ENCODE measurements around the gene RGPD4.

The RGPD4 gene

GRCh38 chr2:107804608-107805498, 21.8 kb upstream of the RGPD4 start:
- TF ChIP-seq SIN3A (IDR thresholded peaks at IDR 0.05; ENCODE audit: borderline replicate concordance, insufficient read depth, low read length) (no peak), POLR2AphosphoS5 (IDR thresholded peaks at IDR 0.05; ENCODE audit: low read depth, low read length) (no peak), TAF1 (IDR thresholded peaks at IDR 0.05; ENCODE audit: borderline replicate concordance, insufficient read depth, low read length) (no peak), FOXP2 (optimal IDR thresholded peaks at IDR 0.05; ENCODE audit: borderline replicate concordance, extremely low read depth, extremely low read length, insufficient read depth) (no peak)
- TF ChIP-seq, protein P1, sequence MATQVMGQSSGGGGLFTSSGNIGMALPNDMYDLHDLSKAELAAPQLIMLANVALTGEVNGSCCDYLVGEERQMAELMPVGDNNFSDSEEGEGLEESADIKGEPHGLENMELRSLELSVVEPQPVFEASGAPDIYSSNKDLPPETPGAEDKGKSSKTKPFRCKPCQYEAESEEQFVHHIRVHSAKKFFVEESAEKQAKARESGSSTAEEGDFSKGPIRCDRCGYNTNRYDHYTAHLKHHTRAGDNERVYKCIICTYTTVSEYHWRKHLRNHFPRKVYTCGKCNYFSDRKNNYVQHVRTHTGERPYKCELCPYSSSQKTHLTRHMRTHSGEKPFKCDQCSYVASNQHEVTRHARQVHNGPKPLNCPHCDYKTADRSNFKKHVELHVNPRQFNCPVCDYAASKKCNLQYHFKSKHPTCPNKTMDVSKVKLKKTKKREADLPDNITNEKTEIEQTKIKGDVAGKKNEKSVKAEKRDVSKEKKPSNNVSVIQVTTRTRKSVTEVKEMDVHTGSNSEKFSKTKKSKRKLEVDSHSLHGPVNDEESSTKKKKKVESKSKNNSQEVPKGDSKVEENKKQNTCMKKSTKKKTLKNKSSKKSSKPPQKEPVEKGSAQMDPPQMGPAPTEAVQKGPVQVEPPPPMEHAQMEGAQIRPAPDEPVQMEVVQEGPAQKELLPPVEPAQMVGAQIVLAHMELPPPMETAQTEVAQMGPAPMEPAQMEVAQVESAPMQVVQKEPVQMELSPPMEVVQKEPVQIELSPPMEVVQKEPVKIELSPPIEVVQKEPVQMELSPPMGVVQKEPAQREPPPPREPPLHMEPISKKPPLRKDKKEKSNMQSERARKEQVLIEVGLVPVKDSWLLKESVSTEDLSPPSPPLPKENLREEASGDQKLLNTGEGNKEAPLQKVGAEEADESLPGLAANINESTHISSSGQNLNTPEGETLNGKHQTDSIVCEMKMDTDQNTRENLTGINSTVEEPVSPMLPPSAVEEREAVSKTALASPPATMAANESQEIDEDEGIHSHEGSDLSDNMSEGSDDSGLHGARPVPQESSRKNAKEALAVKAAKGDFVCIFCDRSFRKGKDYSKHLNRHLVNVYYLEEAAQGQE (IDR thresholded peaks at IDR 0.05; ENCODE audit: insufficient read depth in 1 of 2, low read depth in 2 of 2, low read length in 2 of 2): no peak

- TF ChIP-seq TAF1 (IDR thresholded peaks at IDR 0.05; ENCODE audit: borderline replicate concordance, insufficient read depth, low read length) (no peak), SIN3A (IDR thresholded peaks at IDR 0.05; ENCODE audit: borderline replicate concordance, insufficient read depth, low read length) (no peak), POLR2AphosphoS5 (IDR thresholded peaks at IDR 0.05; ENCODE audit: low read depth, low read length) (no peak), FOXP2 (optimal IDR thresholded peaks at IDR 0.05; ENCODE audit: borderline replicate concordance, extremely low read depth, extremely low read length, insufficient read depth) (no peak)
- TF ChIP-seq, protein P1 (IDR thresholded peaks at IDR 0.05; ENCODE audit: insufficient read depth in 1 of 2, low read depth in 2 of 2, low read length in 2 of 2): no peak
These were observed 19.8 kb upstream of the RGPD4 start for GRCh38 chr2:107806901-107807300.

DNA sequence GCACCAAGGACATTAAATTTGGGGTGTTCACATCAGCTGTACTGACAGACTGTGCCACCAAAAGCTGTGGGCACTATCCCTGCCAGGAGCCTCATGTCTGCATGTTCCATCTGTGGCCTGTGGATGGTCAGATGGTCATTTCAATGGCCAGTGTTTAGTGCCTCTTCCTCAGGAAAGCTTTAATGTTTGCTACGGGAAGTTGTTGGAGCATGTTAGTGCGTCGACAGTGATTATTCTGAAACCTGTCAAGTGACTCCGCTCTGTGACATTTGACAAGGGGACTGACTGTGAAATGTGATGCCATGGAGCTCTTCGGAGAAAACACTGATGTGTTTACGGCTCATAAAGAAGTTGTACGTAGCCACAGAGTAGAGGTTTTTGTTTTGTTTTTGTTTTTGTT, 18.7 kb upstream of the RGPD4 start:
- TF ChIP-seq, protein P1 (IDR thresholded peaks at IDR 0.05; ENCODE audit: insufficient read depth in 1 of 2, low read depth in 2 of 2, low read length in 2 of 2): no peak
- no peak for TF ChIP-seq FOXP2 (optimal IDR thresholded peaks at IDR 0.05; ENCODE audit: borderline replicate concordance, extremely low read depth, extremely low read length, insufficient read depth)
- TF ChIP-seq POLR2AphosphoS5 (IDR thresholded peaks at IDR 0.05; ENCODE audit: low read depth, low read length): no peak
- TF ChIP-seq TAF1 (IDR thresholded peaks at IDR 0.05; ENCODE audit: borderline replicate concordance, insufficient read depth, low read length): no peak
- no peak for TF ChIP-seq SIN3A (IDR thresholded peaks at IDR 0.05; ENCODE audit: borderline replicate concordance, insufficient read depth, low read length)

GRCh38 chr2:107808959-107809358, 17.7 kb upstream of the RGPD4 start:
- TF ChIP-seq POLR2AphosphoS5 (IDR thresholded peaks at IDR 0.05; ENCODE audit: low read depth, low read length) (no peak), TAF1 (IDR thresholded peaks at IDR 0.05; ENCODE audit: borderline replicate concordance, insufficient read depth, low read length) (no peak), FOXP2 (optimal IDR thresholded peaks at IDR 0.05; ENCODE audit: borderline replicate concordance, extremely low read depth, extremely low read length, insufficient read depth) (no peak), SIN3A (IDR thresholded peaks at IDR 0.05; ENCODE audit: borderline replicate concordance, insufficient read depth, low read length) (no peak)
- TF ChIP-seq, protein P1 (IDR thresholded peaks at IDR 0.05; ENCODE audit: insufficient read depth in 1 of 2, low read depth in 2 of 2, low read length in 2 of 2): no peak
